ENCODE measurements around the gene METAP1D. TPM values are rescaled to one million over a fixed set of nuclear protein-coding genes. Genes with fewer than 3 reads are reported as not detected.

Gene METAP1D
- total RNA-seq, 1 experiment from 2014 or later = 5.2 TPM

DNA sequence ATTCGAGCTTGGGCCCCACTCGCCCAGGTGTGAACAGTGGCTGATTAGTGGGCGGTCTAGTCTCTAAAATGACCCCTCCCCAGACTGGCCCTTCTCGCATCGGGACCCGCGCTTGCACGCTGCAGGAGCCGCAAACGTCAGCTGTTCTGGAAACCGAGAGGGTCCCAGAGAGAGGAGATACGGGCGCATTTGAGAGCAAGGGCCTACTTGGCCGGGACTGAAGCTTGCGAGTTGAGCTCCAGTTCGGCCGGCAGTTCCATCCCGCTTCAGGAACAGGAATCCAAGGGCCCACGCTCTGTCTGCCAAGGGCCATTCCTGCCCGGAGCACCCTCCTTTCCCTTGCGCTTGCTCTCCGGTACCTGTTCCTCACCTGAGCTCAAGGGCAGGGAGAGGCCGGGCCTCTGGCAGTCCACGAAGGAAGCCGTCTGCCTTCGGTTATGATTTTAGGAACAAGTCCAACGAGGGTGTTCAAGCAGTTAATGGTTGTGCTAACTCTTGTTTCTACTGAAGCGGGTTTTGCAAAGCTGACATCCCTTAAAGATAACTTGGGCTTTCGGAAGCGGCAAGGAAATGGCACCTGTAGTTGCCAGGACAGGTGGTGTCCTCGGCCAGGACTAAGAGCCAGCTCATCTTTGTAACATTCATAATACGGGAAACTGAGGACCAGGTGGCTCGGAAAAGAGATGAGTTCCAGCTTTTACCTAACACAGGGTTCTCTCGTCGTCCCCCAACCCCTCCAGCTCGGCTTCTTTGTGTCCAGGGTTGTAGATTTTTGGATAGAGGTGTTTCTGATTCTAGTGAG, 81.7 kb downstream of the METAP1D start:
- Histone ChIP-seq H4K91ac (ENCODE audit: insufficient read length, low read depth, low read length) (no peak overlapping the region), H3K4me1 (ENCODE audit: insufficient read depth, low read length) (no peaks in the 10 kb centered on the region), H3K9me3 (ENCODE audit: control insufficient read depth, low read depth, low read length) (no peaks in the 10 kb centered on the region), H2BK20ac (ENCODE audit: low read depth, low read length, poor library complexity, severe bottlenecking) (no peak overlapping the region), H4K5ac (ENCODE audit: insufficient read length, low read depth, low read length) (no peak overlapping the region), H3K4ac (ENCODE audit: low read depth, low read length) (no peak overlapping the region), H4K8ac (replicated peaks; ENCODE audit: insufficient read length, low read depth, low read length) (no peak overlapping the region), H2AK5ac (ENCODE audit: insufficient read length, low read length) (no peak overlapping the region), H3K27me3 (ENCODE audit: insufficient read depth, low read length) (peaks cover 72% of the 10 kb centered on the region), H2AFZ (ENCODE audit: low read length) (no peak overlapping the region), H2BK15ac (ENCODE audit: low read depth, low read length) (no peak overlapping the region), H3K9ac (ENCODE audit: extremely low read depth, insufficient read length, low read length) (no peak overlapping the region), H3T11ph (ENCODE audit: low read length) (no peak overlapping the region), H3K27ac (ENCODE audit: insufficient read length, low read depth, low read length) (no peak overlapping the region), H4K20me1 (ENCODE audit: control insufficient read depth, insufficient read depth, insufficient read length) (no peaks in the 10 kb centered on the region), H3K18ac (ENCODE audit: insufficient read length, low read depth, low read length) (no peak overlapping the region), H3K4me2 (ENCODE audit: insufficient read depth, insufficient read length, low read length) (peak overlapping the region; percentile 42), H2BK5ac (ENCODE audit: insufficient read length, low read length) (no peak overlapping the region), H3K23me2 (ENCODE audit: insufficient read length, low read depth, low read length, poor library complexity, severe bottlenecking) (peaks cover 16% of the 10 kb centered on the region), H3K79me1 (ENCODE audit: insufficient read depth, low read depth, low read length, poor library complexity, severe bottlenecking) (no peaks in the 10 kb centered on the region), H2BK12ac (ENCODE audit: insufficient read length, low read depth, low read length) (no peak overlapping the region), H3K56ac (ENCODE audit: insufficient read length, low read depth, low read length) (no peak overlapping the region), H3K23ac (ENCODE audit: insufficient read length, low read depth, low read length) (no peak overlapping the region), H3K79me2 (ENCODE audit: insufficient read depth, low read length) (no peaks in the 10 kb centered on the region), H2BK120ac (ENCODE audit: low read depth, low read length, poor library complexity, severe bottlenecking) (no peak overlapping the region), H3K14ac (ENCODE audit: insufficient read depth, low read length) (no peak overlapping the region)
- no peaks in the 10 kb centered on the region; a peak in 1 of 7 replicates for H3K36me3 Mint-ChIP-seq (ENCODE audit: insufficient read depth in 1 of 3, low read depth in 3 of 3)
- no peak for TF ChIP-seq CTCF (conservative IDR thresholded peaks at IDR 0.05)
- peak overlapping the region in 1 of 2 experiments; percentile 64; a peak in 2 of 5 replicates for H3K4me3 Mint-ChIP-seq
- peaks cover 99% of the 10 kb centered on the region for H3K27me3 Mint-ChIP-seq (ENCODE audit: low read depth)
- DNase-seq = peak; percentile 68
- peaks cover 2 to 3% of the 10 kb centered on the region in 2 experiments; a peak in 3 of 5 replicates for H3K9me3 Mint-ChIP-seq
- H3K4me1 Mint-ChIP-seq = peaks cover 27 to 44% of the 10 kb centered on the region in 2 experiments
- no CpG with 5 or more reads among the region's 36 CpGs for WGBS (ENCODE audit: extremely low coverage, insufficient read length, low lambda C conversion rate)
- H3K27ac Mint-ChIP-seq = no peak overlapping the region
